IPS-11a (cell line): ENCODE measurements around the gene SSTR5.

Experiments
- H3K4me3 ChIP-seq: one replicate; pipeline ENCODE4 v1.5.1; 2013; ENCODE audit warnings: low read depth, low read length, control low read depth

The SSTR5 gene

GRCh38 chr16:1054660-1055556 lies 17.6 kb upstream of the SSTR5 start:
- no peak overlapping the region for H3K4me3 ChIP-seq

- no peak overlapping the region for H3K4me3 ChIP-seq
Observed at GRCh38 chr16:1055557-1055924, 17.0 kb upstream of the SSTR5 start.

GRCh38 chr16:1056196-1056595 lies 16.4 kb upstream of the SSTR5 start:
- no peak overlapping the region for H3K4me3 ChIP-seq

- H3K4me3 ChIP-seq = no peak overlapping the region
Observed at GRCh38 chr16:1057252-1057932, 15.2 kb upstream of the SSTR5 start.

GRCh38 chr16:1058216-1058615 lies 14.3 kb upstream of the SSTR5 start:
- H3K4me3 ChIP-seq = no peak overlapping the region

GRCh38 chr16:1059310-1059709 lies 13.2 kb upstream of the SSTR5 start:
- no peak overlapping the region for H3K4me3 ChIP-seq

- no peak overlapping the region for H3K4me3 ChIP-seq
Observed at GRCh38 chr16:1060416-1061340, 11.9 kb upstream of the SSTR5 start.

- no peak overlapping the region for H3K4me3 ChIP-seq
Observed at GRCh38 chr16:1061769-1062505, 10.6 kb upstream of the SSTR5 start.

GRCh38 chr16:1062895-1063294 lies 9.7 kb upstream of the SSTR5 start:
- no peak overlapping the region for H3K4me3 ChIP-seq

GRCh38 chr16:1063728-1064127 lies 8.8 kb upstream of the SSTR5 start:
- H3K4me3 ChIP-seq = no peak overlapping the region

GRCh38 chr16:1065469-1066128 lies 6.9 kb upstream of the SSTR5 start:
- H3K4me3 ChIP-seq = no peak overlapping the region

- no peak overlapping the region for H3K4me3 ChIP-seq
Observed at GRCh38 chr16:1066584-1067172, 5.9 kb upstream of the SSTR5 start.

GRCh38 chr16:1067629-1068028 lies 4.9 kb upstream of the SSTR5 start:
- H3K4me3 ChIP-seq = no peak overlapping the region

- H3K4me3 ChIP-seq = no peak overlapping the region
Observed at GRCh38 chr16:1068451-1068850, 4.1 kb upstream of the SSTR5 start.

GRCh38 chr16:1069154-1069553 lies 3.4 kb upstream of the SSTR5 start:
- no peak overlapping the region for H3K4me3 ChIP-seq

- no peak overlapping the region for H3K4me3 ChIP-seq
Observed at GRCh38 chr16:1070084-1070863, 2.3 kb upstream of the SSTR5 start.

GRCh38 chr16:1070864-1071408 lies 1.6 kb upstream of the SSTR5 start:
- no peak overlapping the region for H3K4me3 ChIP-seq

GRCh38 chr16:1071561-1072225 lies 854 bp upstream of the SSTR5 start:
- no peak overlapping the region for H3K4me3 ChIP-seq
